ENCODE measurements around the gene UGT2B17. TPM values are rescaled to one million over a fixed set of nuclear protein-coding genes. Genes with fewer than 3 reads are reported as not detected.

The UGT2B17 gene
- polyA plus RNA-seq, 1 donor (not counting 4 experiments of a cell fraction or from before 2014, with no cell fraction given) = not detected

DNA sequence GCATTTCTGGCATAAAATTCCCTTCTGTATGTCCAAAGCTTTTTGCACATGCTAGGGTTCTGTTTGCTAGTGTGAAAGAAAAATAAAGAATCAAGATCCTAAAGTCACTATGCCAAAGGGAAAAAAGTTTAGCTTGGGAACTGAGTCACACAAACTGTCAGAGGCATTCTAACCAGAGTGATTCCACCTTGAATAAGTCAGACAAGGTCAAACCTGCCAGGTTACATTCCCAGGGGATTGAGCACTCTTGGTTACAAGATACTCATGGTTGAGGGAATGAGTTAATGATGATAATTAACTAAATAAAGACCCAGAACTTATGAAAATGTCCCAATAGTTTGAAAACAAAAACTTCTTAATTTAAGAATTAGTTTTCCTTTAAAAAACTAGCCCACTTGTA is 13.7 kb upstream of the UGT2B17 start:
- peaks cover 13% of the 10 kb centered on the region for H3K4me1 ChIP-seq (ENCODE audit: control insufficient read depth, extremely low read depth, insufficient read depth, low read length)
- no peaks in the 10 kb centered on the region for H3K79me2 ChIP-seq (ENCODE audit: control insufficient read depth, insufficient read depth, low read length)
- H3K36me3 ChIP-seq (ENCODE audit: control insufficient read depth in 2 of 2, extremely low read depth in 1 of 2, insufficient read depth in 2 of 2, low read length in 2 of 2) = no peaks in the 10 kb centered on the region
- H3K4me2 ChIP-seq (ENCODE audit: control insufficient read depth, extremely low read depth, insufficient read depth, low read depth, low read length) = no peak overlapping the region
- H3K4me3 ChIP-seq (ENCODE audit: control insufficient read depth in 2 of 3, extremely low read depth in 1 of 3, insufficient read depth in 2 of 3, low read depth in 1 of 3, low read length in 3 of 3) = no peak overlapping the region
- FAIRE-seq = no peak
- dilution Hi-C loops (cut with MboI; ENCODE audit: extremely low pct_ligation_motif_present, low sequenced_read_pairs) = no loop called here
- peak; percentile 38 for DNase-seq (ENCODE audit: low read depth, low spot score)
- H3K9me1 ChIP-seq (ENCODE audit: control insufficient read depth, extremely low read depth, insufficient read depth, low read length) = no peaks in the 10 kb centered on the region
- no peaks in the 10 kb centered on the region for H4K20me1 ChIP-seq (ENCODE audit: control insufficient read depth, extremely low read depth, insufficient read depth, low read length)
- no peak overlapping the region for H3K27ac ChIP-seq (ENCODE audit: control insufficient read depth, insufficient read depth, low read length)
- H2AFZ ChIP-seq (ENCODE audit: control insufficient read depth, low read length) = no peak overlapping the region
- H3K9ac ChIP-seq (ENCODE audit: control insufficient read depth, extremely low read depth, insufficient read depth, low read length) = no peak overlapping the region
- no peak for TF ChIP-seq EZH2 (IDR thresholded peaks at IDR 0.05; ENCODE audit: low read length)
- no peak for TF ChIP-seq CTCF (optimal IDR thresholded peaks at IDR 0.05 in 1 of 3, IDR thresholded peaks at IDR 0.05 in 1 of 3, conservative IDR thresholded peaks at IDR 0.05 in 1 of 3; ENCODE audit: extremely low read depth in 1 of 3, insufficient read depth in 2 of 3, low read length in 3 of 3)
- no peaks in the 10 kb centered on the region for H3K9me3 ChIP-seq (ENCODE audit: control insufficient read depth, low read depth, low read length)
- no peaks in the 10 kb centered on the region for H3K27me3 ChIP-seq (ENCODE audit: control insufficient read depth, extremely low read depth, insufficient read depth, low read length)

DNA sequence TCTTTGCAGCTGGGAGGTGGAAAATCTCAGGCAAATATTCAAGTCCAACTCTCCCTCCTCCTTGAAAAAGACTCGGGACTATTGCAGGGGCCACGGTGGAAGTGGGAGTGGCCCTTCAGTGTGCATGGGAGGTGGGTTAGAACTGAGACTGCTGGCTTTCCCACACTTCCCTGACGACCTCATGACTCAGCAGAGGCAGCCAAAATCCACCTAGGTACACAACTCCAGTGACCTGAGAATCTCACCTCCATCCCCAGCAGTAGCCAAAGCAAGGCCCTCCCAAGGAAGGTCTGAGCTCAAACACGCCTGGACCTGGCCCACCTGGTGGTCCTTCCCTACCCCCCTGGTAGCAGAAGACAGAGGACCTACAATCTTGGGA is 6.2 kb upstream of the UGT2B17 start:
- Histone ChIP-seq H3K4me3 (ENCODE audit: control insufficient read depth in 2 of 3, extremely low read depth in 1 of 3, insufficient read depth in 2 of 3, low read depth in 1 of 3, low read length in 3 of 3) (no peak overlapping the region), H4K20me1 (ENCODE audit: control insufficient read depth, extremely low read depth, insufficient read depth, low read length) (no peaks in the 10 kb centered on the region), H3K4me2 (ENCODE audit: control insufficient read depth, extremely low read depth, insufficient read depth, low read depth, low read length) (no peak overlapping the region), H3K9me1 (ENCODE audit: control insufficient read depth, extremely low read depth, insufficient read depth, low read length) (no peaks in the 10 kb centered on the region), H3K9ac (ENCODE audit: control insufficient read depth, extremely low read depth, insufficient read depth, low read length) (no peak overlapping the region), H3K9me3 (ENCODE audit: control insufficient read depth, low read depth, low read length) (no peaks in the 10 kb centered on the region), H2AFZ (ENCODE audit: control insufficient read depth, low read length) (no peak overlapping the region), H3K4me1 (ENCODE audit: control insufficient read depth, extremely low read depth, insufficient read depth, low read length) (peaks cover 5% of the 10 kb centered on the region), H3K79me2 (ENCODE audit: control insufficient read depth, insufficient read depth, low read length) (no peaks in the 10 kb centered on the region), H3K36me3 (ENCODE audit: control insufficient read depth in 2 of 2, extremely low read depth in 1 of 2, insufficient read depth in 2 of 2, low read length in 2 of 2) (no peaks in the 10 kb centered on the region), H3K27me3 (ENCODE audit: control insufficient read depth, extremely low read depth, insufficient read depth, low read length) (no peaks in the 10 kb centered on the region), H3K27ac (ENCODE audit: control insufficient read depth, insufficient read depth, low read length) (peak overlapping the region; percentile 52)
- no peak for TF ChIP-seq CTCF (optimal IDR thresholded peaks at IDR 0.05 in 1 of 3, IDR thresholded peaks at IDR 0.05 in 1 of 3, conservative IDR thresholded peaks at IDR 0.05 in 1 of 3; ENCODE audit: extremely low read depth in 1 of 3, insufficient read depth in 2 of 3, low read length in 3 of 3)
- no peak for TF ChIP-seq EZH2 (IDR thresholded peaks at IDR 0.05; ENCODE audit: low read length)
- dilution Hi-C loops (cut with MboI; ENCODE audit: extremely low pct_ligation_motif_present, low sequenced_read_pairs) = no loop called here
- FAIRE-seq (no peak), DNase-seq (ENCODE audit: low read depth, low spot score) (no peak)

All from keratinocyte (primary cell).